GM10266 (cell line): Measurements from ENCODE around the gene SLC16A9.

Experiments used
- DNase-seq: peaks from one replicate; pipeline ENCODE4 v3.0.0; 2012; ENCODE audit errors: extremely low spot score
- CTCF ChIP-seq: IDR thresholded peaks from 2 replicates; pipeline ENCODE4 v1.5.1; 2012; ENCODE audit warnings: mild to moderate bottlenecking, low read depth; ENCODE audit not compliant: control insufficient read depth, insufficient read depth; ENCODE audit errors: missing control alignments

Gene SLC16A9

GRCh38 chr10:59631237-59631636 is 78.4 kb downstream of the SLC16A9 start:
- TF ChIP-seq CTCF, result no peak
- no peak for DNase-seq

GRCh38 chr10:59628965-59629364 is 80.7 kb downstream of the SLC16A9 start:
- no peak for DNase-seq
- no peak for TF ChIP-seq CTCF

GRCh38 chr10:59628456-59628855 is 81.2 kb downstream of the SLC16A9 start:
- TF ChIP-seq CTCF, result no peak
- DNase-seq, result no peak

GRCh38 chr10:59627366-59628018 is 82.2 kb downstream of the SLC16A9 start:
- no peak for TF ChIP-seq CTCF
- DNase-seq, result no peak

- no peak for DNase-seq
- no peak for TF ChIP-seq CTCF
Observed at GRCh38 chr10:59626523-59626869, 83.2 kb downstream of the SLC16A9 start.

- TF ChIP-seq CTCF, result peak; percentile 83
- DNase-seq, result peak; percentile 43
Observed at GRCh38 chr10:59625721-59626522, 83.7 kb downstream of the SLC16A9 start.

- no peak for DNase-seq
- no peak for TF ChIP-seq CTCF
Observed at GRCh38 chr10:59624951-59625350, 84.7 kb downstream of the SLC16A9 start.
